WTC11 (cell line): ENCODE results near the gene RPTOR. TPM values are rescaled to one million over a fixed set of nuclear protein-coding genes. Genes with fewer than 3 reads are reported as not detected.

Source experiments
- ATAC-seq: fragments of 200-7000 bp; cut with Tn5 transposase; 2 replicates; pipeline ENCODE4 v1.10.0; 2021; ENCODE audit warnings: mild to moderate bottlenecking, moderate library complexity
- CTCF ChIA-PET: fragments of 300-600 bp; sonication (Branson Sonifier 250); formaldehyde crosslinking; loops from one replicate; lab custom pipeline; 2021; ENCODE audit warnings: antibody characterized with exemption; lab: Charles Lee
- POLR2A ChIA-PET: fragments of 350-600 bp; sonication (Branson Sonifier 250); formaldehyde crosslinking; loops from one replicate; lab custom pipeline; 2021; ENCODE audit warnings: antibody characterized with exemption; lab: Charles Lee
- DNase-seq: peaks from one replicate; pipeline ENCODE4 v3.0.0; 2021; ENCODE audit warnings: low spot score
- H3K27ac Mint-ChIP-seq: 2 replicates; pipeline ENCODE4 v1.8.0; 2021; ENCODE audit warnings: mixed read lengths
- H3K27me3 Mint-ChIP-seq: 2 replicates; pipeline ENCODE4 v1.8.0; 2021; ENCODE audit warnings: low read depth, mild to moderate bottlenecking, moderate library complexity, mixed read lengths
- H3K36me3 Mint-ChIP-seq: 2 replicates; pipeline ENCODE4 v1.8.0; 2021; ENCODE audit warnings: mixed read lengths
- H3K4me1 Mint-ChIP-seq: 2 replicates; pipeline ENCODE4 v1.8.0; 2022; ENCODE audit warnings: mixed read lengths
- H3K4me3 Mint-ChIP-seq: 2 replicates; pipeline ENCODE4 v1.8.0; 2021; ENCODE audit warnings: mild to moderate bottlenecking, moderate library complexity, mixed read lengths
- H3K9me3 Mint-ChIP-seq: 2 replicates; pipeline ENCODE4 v1.8.0; 2021; ENCODE audit warnings: mixed read lengths
- ATF1 ChIP-seq: sonication (generic); formaldehyde crosslinking; IDR thresholded peaks from 2 replicates; pipeline ENCODE4 v1.8.1; 2023; ENCODE audit warnings: mild to moderate bottlenecking, moderate library complexity, missing genetic modification reagents
- CREB1 ChIP-seq: sonication (generic); formaldehyde crosslinking; IDR thresholded peaks from 2 replicates; pipeline ENCODE4 v1.8.0; 2023; ENCODE audit warnings: mild to moderate bottlenecking, missing genetic modification reagents
- ELF4 ChIP-seq: sonication (generic); formaldehyde crosslinking; IDR thresholded peaks from 2 replicates; pipeline ENCODE4 v1.8.1; 2022; ENCODE audit warnings: low read depth, mild to moderate bottlenecking, moderate library complexity, missing genetic modification reagents
- EMX1 ChIP-seq: fragments of 250-450 bp; sonication (Bioruptor Pico); IDR thresholded peaks from 2 replicates; pipeline ENCODE4 v1.8.0; 2021; ENCODE audit warnings: mild to moderate bottlenecking
- ESRRA ChIP-seq: sonication (generic); formaldehyde crosslinking; IDR thresholded peaks from 2 replicates; pipeline ENCODE4 v1.8.1; 2022; ENCODE audit warnings: mild to moderate bottlenecking, missing genetic modification reagents, borderline replicate concordance
- JUN ChIP-seq: sonication (generic); formaldehyde crosslinking; IDR thresholded peaks from 2 replicates; pipeline ENCODE4 v1.8.0; 2023; ENCODE audit warnings: mild to moderate bottlenecking, missing genetic modification reagents
- PRRX2 ChIP-seq: fragments of 250-450 bp; sonication (Bioruptor Pico); IDR thresholded peaks from 2 replicates; pipeline ENCODE4 v1.8.0; 2021; ENCODE audit warnings: mild to moderate bottlenecking
- RORB ChIP-seq: fragments of 250-450 bp; sonication (Bioruptor Pico); IDR thresholded peaks from 2 replicates; pipeline ENCODE4 v1.9.0; 2021; ENCODE audit warnings: mild to moderate bottlenecking
- SOX15 ChIP-seq: fragments of 250-450 bp; sonication (Bioruptor Pico); IDR thresholded peaks from 2 replicates; pipeline ENCODE4 v1.9.0; 2021; ENCODE audit warnings: mild to moderate bottlenecking
- ZBTB21 ChIP-seq: sonication (generic); formaldehyde crosslinking; IDR thresholded peaks from 2 replicates; pipeline ENCODE4 v1.8.1; 2023; ENCODE audit warnings: mild to moderate bottlenecking, missing genetic modification reagents, borderline replicate concordance
- total RNA-seq: library from RNA; stranded (reverse); gene quantifications from 3 replicates; pipeline ENCODE4 v1.2.3, GENCODE V29; 2021
- TF ChIP-seq, protein P1 (sequence below): sonication (generic); formaldehyde crosslinking; IDR thresholded peaks from 2 replicates; pipeline ENCODE4 v1.8.1; 2022; ENCODE audit warnings: mild to moderate bottlenecking, missing genetic modification reagents, moderate library complexity, borderline replicate concordance
- TF ChIP-seq, protein P2 (sequence below): sonication (generic); formaldehyde crosslinking; IDR thresholded peaks from 2 replicates; pipeline ENCODE4 v1.8.1; 2022; ENCODE audit warnings: low read depth, missing genetic modification reagents, borderline replicate concordance
- TF ChIP-seq, protein P3 (sequence below): sonication (generic); formaldehyde crosslinking; IDR thresholded peaks from 2 replicates; pipeline ENCODE4 v1.8.1; 2022; ENCODE audit warnings: missing genetic modification reagents, borderline replicate concordance
- TF ChIP-seq, protein P4 (sequence below): sonication (generic); formaldehyde crosslinking; IDR thresholded peaks from 2 replicates; pipeline ENCODE4 v1.8.1; 2022; ENCODE audit warnings: mild to moderate bottlenecking, moderate library complexity, missing genetic modification reagents
- TF ChIP-seq, protein P5 (sequence below): sonication (generic); formaldehyde crosslinking; IDR thresholded peaks from 2 replicates; pipeline ENCODE4 v1.8.0; 2022; ENCODE audit warnings: missing genetic modification reagents
- TF ChIP-seq, protein P6 (sequence below): sonication (generic); formaldehyde crosslinking; IDR thresholded peaks from 2 replicates; pipeline ENCODE4 v1.8.0; 2023; ENCODE audit warnings: mild to moderate bottlenecking, missing genetic modification reagents
- TF ChIP-seq, protein P7 (sequence below): fragments of 250-450 bp; sonication (Bioruptor Pico); IDR thresholded peaks from 2 replicates; pipeline ENCODE4 v2.1.2; 2022; ENCODE audit warnings: mild to moderate bottlenecking, moderate library complexity
- TF ChIP-seq, protein P8 (sequence below): sonication (generic); formaldehyde crosslinking; IDR thresholded peaks from 2 replicates; pipeline ENCODE4 v1.8.0; 2023; ENCODE audit warnings: missing genetic modification reagents
- TF ChIP-seq, protein P9 (sequence below): sonication (generic); formaldehyde crosslinking; IDR thresholded peaks from 2 replicates; pipeline ENCODE4 v1.8.1; 2023; ENCODE audit warnings: mild to moderate bottlenecking, missing genetic modification reagents, moderate library complexity

RPTOR gene
- total RNA-seq, 1 experiment from 2014 or later, result 41.0 TPM

DNA sequence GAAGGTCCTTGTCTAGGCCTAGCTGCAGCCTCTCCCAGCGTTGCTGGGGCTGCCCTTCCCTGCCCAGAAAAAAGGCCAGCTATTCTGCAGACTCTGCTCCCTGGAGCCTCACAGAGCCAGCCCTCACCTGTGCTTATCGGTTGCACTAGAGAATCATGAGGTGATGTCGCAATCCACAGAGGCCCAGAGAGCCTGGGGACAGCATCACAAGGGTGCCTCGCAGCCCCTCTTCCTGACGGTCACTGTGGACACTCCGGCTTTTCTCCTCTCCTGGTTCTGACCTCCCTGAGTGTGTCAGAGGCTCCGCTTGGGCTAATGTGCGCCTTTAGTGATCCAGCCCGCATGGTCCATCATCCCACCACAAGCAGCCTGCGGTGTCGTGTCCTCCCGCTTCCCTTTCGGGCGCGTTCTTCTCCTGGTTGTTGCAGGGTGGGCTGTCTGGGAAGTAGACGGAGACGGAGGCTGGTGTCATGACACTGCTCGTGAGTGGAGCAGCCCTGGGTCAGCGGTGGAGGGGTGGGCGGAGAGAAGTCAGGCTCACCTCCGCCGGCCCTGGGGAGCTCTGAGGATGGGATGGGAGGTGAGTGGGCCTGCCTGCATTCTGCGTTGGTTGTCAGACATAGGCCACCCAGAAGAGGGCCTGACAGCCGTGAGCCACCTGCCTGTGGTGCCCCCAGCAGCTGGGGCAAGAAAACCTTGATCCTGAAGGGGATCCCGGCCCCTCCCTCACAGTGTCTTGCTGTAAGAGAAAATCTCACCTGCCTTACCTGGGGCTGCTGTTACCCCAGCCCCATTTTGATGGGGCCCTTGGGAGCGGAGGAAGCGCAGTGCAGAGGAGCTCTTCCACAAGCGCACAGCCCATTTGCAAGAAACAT is 281.1 kb downstream of the RPTOR start (continued):
- TF ChIP-seq, protein P1, sequence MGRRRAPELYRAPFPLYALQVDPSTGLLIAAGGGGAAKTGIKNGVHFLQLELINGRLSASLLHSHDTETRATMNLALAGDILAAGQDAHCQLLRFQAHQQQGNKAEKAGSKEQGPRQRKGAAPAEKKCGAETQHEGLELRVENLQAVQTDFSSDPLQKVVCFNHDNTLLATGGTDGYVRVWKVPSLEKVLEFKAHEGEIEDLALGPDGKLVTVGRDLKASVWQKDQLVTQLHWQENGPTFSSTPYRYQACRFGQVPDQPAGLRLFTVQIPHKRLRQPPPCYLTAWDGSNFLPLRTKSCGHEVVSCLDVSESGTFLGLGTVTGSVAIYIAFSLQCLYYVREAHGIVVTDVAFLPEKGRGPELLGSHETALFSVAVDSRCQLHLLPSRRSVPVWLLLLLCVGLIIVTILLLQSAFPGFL (CRISPR knock-in tag), result no peak
- TF ChIP-seq JUN (CRISPR knock-in tag) (no peak), ATF1 (CRISPR knock-in tag) (no peak), RORB (CRISPR knock-in tag) (no peak), SOX15 (no peak)
- TF ChIP-seq, protein P2, sequence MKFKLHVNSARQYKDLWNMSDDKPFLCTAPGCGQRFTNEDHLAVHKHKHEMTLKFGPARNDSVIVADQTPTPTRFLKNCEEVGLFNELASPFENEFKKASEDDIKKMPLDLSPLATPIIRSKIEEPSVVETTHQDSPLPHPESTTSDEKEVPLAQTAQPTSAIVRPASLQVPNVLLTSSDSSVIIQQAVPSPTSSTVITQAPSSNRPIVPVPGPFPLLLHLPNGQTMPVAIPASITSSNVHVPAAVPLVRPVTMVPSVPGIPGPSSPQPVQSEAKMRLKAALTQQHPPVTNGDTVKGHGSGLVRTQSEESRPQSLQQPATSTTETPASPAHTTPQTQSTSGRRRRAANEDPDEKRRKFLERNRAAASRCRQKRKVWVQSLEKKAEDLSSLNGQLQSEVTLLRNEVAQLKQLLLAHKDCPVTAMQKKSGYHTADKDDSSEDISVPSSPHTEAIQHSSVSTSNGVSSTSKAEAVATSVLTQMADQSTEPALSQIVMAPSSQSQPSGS, result no peak

DNA sequence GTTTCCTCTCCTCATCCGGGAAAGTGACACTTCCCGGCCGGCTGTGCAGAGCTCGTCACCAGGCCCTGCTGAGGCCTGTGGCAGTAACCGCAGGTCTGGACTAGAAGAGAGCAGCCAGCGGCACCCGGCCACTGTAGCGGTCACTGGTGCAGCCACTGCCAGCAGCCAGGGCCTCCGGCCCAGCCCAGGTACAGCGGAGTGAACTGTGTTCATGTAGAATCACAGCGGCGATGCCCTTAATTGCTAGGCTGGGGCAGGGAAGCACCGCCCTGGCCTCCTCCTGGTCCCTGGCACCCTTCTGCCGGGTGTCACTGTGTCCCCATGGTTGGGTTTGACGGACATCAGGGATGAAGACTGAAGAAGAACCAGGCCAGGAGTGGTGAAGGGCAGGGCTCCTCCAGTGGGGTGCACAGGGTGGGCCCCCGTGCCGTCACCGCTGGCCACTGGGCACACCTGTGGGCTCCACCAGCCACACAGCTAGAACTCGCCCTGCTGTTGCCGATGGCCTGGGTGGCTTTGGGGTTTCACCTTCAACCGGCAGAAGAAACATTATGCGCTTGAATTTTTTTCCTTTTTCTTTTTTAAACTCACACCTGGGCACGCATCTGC is 281.8 kb downstream of the RPTOR start:
- no peak for ATAC-seq
- H3K27me3 Mint-ChIP-seq, result no peaks in the 10 kb centered on the region
- no peak overlapping the region for H3K4me3 Mint-ChIP-seq
- TF ChIP-seq, protein P3, sequence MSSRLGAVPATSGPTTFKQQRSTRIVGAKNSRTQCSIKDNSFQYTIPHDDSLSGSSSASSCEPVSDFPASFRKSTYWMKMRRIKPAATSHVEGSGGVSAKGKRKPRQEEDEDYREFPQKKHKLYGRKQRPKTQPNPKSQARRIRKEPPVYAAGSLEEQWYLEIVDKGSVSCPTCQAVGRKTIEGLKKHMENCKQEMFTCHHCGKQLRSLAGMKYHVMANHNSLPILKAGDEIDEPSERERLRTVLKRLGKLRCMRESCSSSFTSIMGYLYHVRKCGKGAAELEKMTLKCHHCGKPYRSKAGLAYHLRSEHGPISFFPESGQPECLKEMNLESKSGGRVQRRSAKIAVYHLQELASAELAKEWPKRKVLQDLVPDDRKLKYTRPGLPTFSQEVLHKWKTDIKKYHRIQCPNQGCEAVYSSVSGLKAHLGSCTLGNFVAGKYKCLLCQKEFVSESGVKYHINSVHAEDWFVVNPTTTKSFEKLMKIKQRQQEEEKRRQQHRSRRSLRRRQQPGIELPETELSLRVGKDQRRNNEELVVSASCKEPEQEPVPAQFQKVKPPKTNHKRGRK (CRISPR knock-in tag), result no peak
- no peak for TF ChIP-seq ELF4 (CRISPR knock-in tag)
- no peak for TF ChIP-seq EMX1
- TF ChIP-seq, protein P4, sequence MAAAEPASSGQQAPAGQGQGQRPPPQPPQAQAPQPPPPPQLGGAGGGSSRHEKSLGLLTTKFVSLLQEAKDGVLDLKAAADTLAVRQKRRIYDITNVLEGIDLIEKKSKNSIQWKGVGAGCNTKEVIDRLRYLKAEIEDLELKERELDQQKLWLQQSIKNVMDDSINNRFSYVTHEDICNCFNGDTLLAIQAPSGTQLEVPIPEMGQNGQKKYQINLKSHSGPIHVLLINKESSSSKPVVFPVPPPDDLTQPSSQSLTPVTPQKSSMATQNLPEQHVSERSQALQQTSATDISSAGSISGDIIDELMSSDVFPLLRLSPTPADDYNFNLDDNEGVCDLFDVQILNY (CRISPR knock-in tag), result no peak
- TF ChIP-seq, protein P5, sequence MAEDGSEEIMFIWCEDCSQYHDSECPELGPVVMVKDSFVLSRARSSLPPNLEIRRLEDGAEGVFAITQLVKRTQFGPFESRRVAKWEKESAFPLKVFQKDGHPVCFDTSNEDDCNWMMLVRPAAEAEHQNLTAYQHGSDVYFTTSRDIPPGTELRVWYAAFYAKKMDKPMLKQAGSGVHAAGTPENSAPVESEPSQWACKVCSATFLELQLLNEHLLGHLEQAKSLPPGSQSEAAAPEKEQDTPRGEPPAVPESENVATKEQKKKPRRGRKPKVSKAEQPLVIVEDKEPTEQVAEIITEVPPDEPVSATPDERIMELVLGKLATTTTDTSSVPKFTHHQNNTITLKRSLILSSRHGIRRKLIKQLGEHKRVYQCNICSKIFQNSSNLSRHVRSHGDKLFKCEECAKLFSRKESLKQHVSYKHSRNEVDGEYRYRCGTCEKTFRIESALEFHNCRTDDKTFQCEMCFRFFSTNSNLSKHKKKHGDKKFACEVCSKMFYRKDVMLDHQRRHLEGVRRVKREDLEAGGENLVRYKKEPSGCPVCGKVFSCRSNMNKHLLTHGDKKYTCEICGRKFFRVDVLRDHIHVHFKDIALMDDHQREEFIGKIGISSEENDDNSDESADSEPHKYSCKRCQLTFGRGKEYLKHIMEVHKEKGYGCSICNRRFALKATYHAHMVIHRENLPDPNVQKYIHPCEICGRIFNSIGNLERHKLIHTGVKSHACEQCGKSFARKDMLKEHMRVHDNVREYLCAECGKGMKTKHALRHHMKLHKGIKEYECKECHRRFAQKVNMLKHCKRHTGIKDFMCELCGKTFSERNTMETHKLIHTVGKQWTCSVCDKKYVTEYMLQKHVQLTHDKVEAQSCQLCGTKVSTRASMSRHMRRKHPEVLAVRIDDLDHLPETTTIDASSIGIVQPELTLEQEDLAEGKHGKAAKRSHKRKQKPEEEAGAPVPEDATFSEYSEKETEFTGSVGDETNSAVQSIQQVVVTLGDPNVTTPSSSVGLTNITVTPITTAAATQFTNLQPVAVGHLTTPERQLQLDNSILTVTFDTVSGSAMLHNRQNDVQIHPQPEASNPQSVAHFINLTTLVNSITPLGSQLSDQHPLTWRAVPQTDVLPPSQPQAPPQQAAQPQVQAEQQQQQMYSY (CRISPR knock-in tag), result no peak
- TF ChIP-seq CREB1, result no peak
- TF ChIP-seq ESRRA (CRISPR knock-in tag), result no peak
- TF ChIP-seq, protein P6, sequence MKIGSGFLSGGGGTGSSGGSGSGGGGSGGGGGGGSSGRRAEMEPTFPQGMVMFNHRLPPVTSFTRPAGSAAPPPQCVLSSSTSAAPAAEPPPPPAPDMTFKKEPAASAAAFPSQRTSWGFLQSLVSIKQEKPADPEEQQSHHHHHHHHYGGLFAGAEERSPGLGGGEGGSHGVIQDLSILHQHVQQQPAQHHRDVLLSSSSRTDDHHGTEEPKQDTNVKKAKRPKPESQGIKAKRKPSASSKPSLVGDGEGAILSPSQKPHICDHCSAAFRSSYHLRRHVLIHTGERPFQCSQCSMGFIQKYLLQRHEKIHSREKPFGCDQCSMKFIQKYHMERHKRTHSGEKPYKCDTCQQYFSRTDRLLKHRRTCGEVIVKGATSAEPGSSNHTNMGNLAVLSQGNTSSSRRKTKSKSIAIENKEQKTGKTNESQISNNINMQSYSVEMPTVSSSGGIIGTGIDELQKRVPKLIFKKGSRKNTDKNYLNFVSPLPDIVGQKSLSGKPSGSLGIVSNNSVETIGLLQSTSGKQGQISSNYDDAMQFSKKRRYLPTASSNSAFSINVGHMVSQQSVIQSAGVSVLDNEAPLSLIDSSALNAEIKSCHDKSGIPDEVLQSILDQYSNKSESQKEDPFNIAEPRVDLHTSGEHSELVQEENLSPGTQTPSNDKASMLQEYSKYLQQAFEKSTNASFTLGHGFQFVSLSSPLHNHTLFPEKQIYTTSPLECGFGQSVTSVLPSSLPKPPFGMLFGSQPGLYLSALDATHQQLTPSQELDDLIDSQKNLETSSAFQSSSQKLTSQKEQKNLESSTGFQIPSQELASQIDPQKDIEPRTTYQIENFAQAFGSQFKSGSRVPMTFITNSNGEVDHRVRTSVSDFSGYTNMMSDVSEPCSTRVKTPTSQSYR (CRISPR knock-in tag), result no peak
- TF ChIP-seq, protein P7, sequence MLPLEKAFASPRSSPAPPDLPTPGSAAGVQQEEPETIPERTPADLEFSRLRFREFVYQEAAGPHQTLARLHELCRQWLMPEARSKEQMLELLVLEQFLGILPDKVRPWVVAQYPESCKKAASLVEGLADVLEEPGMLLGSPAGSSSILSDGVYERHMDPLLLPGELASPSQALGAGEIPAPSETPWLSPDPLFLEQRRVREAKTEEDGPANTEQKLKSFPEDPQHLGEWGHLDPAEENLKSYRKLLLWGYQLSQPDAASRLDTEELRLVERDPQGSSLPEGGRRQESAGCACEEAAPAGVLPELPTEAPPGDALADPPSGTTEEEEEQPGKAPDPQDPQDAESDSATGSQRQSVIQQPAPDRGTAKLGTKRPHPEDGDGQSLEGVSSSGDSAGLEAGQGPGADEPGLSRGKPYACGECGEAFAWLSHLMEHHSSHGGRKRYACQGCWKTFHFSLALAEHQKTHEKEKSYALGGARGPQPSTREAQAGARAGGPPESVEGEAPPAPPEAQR, result no peak
- TF ChIP-seq ZBTB21 (CRISPR knock-in tag), result no peak
- TF ChIP-seq, protein P8, sequence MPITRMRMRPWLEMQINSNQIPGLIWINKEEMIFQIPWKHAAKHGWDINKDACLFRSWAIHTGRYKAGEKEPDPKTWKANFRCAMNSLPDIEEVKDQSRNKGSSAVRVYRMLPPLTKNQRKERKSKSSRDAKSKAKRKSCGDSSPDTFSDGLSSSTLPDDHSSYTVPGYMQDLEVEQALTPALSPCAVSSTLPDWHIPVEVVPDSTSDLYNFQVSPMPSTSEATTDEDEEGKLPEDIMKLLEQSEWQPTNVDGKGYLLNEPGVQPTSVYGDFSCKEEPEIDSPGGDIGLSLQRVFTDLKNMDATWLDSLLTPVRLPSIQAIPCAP (CRISPR knock-in tag), result no peak
- no peak for TF ChIP-seq PRRX2 (CRISPR knock-in tag)
- TF ChIP-seq, protein P9, sequence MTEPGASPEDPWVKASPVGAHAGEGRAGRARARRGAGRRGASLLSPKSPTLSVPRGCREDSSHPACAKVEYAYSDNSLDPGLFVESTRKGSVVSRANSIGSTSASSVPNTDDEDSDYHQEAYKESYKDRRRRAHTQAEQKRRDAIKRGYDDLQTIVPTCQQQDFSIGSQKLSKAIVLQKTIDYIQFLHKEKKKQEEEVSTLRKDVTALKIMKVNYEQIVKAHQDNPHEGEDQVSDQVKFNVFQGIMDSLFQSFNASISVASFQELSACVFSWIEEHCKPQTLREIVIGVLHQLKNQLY (CRISPR knock-in tag), result no peak

More for the DNA sequence above, 281.8 kb downstream of the RPTOR start:
- H3K4me1 Mint-ChIP-seq, result peaks cover 24% of the 10 kb centered on the region
- H3K27ac Mint-ChIP-seq, result peak overlapping the region; percentile 72; the same call in 1 of the 2 replicates
- ChIA-PET CTCF (interaction anchor here (1.6 kb wide), 1 partner anchor 73 kb away, joined by 8 read pairs; no protein-coding TSS in a partner anchor), POLR2A (no interaction called here)
- no peaks in the 10 kb centered on the region for H3K9me3 Mint-ChIP-seq
- no peaks in the 10 kb centered on the region; the same call in 1 of the 2 replicates for H3K36me3 Mint-ChIP-seq
- no peak for DNase-seq
